ENCODE results near the gene TSEN54. TPM values are rescaled to one million over a fixed set of nuclear protein-coding genes. Genes with fewer than 3 reads are reported as not detected.

The TSEN54 gene
- total and polyA plus RNA-seq, 9 donors = 11.3 to 35.0 (median 18.8) TPM

DNA sequence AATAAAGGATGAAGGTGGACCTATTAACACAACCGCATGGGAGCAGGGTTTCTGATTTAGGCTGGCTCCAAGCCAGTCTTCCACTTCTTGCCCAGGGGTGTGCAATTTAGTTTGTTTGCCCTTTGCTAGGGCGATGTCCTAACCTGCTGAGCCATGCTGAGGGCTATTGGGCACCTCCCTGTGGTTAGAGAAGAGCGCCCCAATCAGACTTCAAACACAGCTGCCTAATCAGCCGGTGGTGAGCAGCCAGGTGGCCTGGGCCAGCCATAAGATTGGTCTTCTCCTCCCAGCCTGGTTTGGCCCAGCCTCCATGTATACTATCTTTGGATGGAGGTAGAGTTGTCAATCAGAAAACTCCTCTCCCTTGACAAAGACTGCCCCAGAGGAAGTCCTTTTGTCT, 44.2 kb upstream of the TSEN54 start:
- intact Hi-C loops (cut with DNase I) = no loop called here
- H3K36me3 ChIP-seq = no peaks in the 10 kb centered on the region
- H3K9me3 ChIP-seq = no peaks in the 10 kb centered on the region
- peaks cover 18% of the 10 kb centered on the region for H3K4me1 ChIP-seq (ENCODE audit: insufficient read depth)
- no peak overlapping the region for H3K4me3 ChIP-seq
- no peaks in the 10 kb centered on the region for H3K27me3 ChIP-seq
- WGBS, 3 donors = 63 to 76% (median 74%) methylated on average over 4 of the region's 4 CpGs
- no peak for DNase-seq
- TF ChIP-seq POLR2A (IDR thresholded peaks at IDR 0.05) (no peak), EP300 (IDR thresholded peaks at IDR 0.05) (no peak)
- TF ChIP-seq, protein P1, sequence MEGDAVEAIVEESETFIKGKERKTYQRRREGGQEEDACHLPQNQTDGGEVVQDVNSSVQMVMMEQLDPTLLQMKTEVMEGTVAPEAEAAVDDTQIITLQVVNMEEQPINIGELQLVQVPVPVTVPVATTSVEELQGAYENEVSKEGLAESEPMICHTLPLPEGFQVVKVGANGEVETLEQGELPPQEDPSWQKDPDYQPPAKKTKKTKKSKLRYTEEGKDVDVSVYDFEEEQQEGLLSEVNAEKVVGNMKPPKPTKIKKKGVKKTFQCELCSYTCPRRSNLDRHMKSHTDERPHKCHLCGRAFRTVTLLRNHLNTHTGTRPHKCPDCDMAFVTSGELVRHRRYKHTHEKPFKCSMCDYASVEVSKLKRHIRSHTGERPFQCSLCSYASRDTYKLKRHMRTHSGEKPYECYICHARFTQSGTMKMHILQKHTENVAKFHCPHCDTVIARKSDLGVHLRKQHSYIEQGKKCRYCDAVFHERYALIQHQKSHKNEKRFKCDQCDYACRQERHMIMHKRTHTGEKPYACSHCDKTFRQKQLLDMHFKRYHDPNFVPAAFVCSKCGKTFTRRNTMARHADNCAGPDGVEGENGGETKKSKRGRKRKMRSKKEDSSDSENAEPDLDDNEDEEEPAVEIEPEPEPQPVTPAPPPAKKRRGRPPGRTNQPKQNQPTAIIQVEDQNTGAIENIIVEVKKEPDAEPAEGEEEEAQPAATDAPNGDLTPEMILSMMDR (IDR thresholded peaks at IDR 0.05) = no peak
- no peak overlapping the region for H3K27ac ChIP-seq

- 90 to 94% (median 90%) methylated on average over 2 of the region's 2 CpGs for WGBS, 3 donors
- no peak overlapping the region for H3K4me3 ChIP-seq
- H3K4me1 ChIP-seq (ENCODE audit: insufficient read depth) = peaks cover 19% of the 10 kb centered on the region
- intact Hi-C loops (cut with DNase I) = no loop called here
- no peak overlapping the region for H3K27ac ChIP-seq
- H3K27me3 ChIP-seq = no peaks in the 10 kb centered on the region
- no peak for DNase-seq
- H3K36me3 ChIP-seq = no peaks in the 10 kb centered on the region
- H3K9me3 ChIP-seq = no peaks in the 10 kb centered on the region
- TF ChIP-seq EP300 (IDR thresholded peaks at IDR 0.05) = no peak
- TF ChIP-seq POLR2A (IDR thresholded peaks at IDR 0.05) = no peak
- TF ChIP-seq, protein P1 (IDR thresholded peaks at IDR 0.05) = no peak
These were observed 43.1 kb upstream of the TSEN54 start for GRCh38 chr17:75473246-75473645.

- Histone ChIP-seq H3K27me3 (no peaks in the 10 kb centered on the region), H3K9me3 (no peaks in the 10 kb centered on the region), H3K27ac (peak overlapping the region; percentile 38 to 49), H3K4me3 (no peak overlapping the region), H3K4me1 (ENCODE audit: insufficient read depth) (peaks cover 16% of the 10 kb centered on the region), H3K36me3 (no peaks in the 10 kb centered on the region)
- WGBS, 3 donors = 85 to 89% (median 86%) methylated on average over 6 of the region's 6 CpGs
- intact Hi-C loops (cut with DNase I) = no loop called here
- DNase-seq = no peak
- no peak for TF ChIP-seq POLR2A (IDR thresholded peaks at IDR 0.05)
- TF ChIP-seq, protein P1 (IDR thresholded peaks at IDR 0.05) = no peak
- no peak for TF ChIP-seq EP300 (IDR thresholded peaks at IDR 0.05)
These were observed 41.6 kb upstream of the TSEN54 start for GRCh38 chr17:75474736-75475135.

- intact Hi-C loops (cut with DNase I) = no loop called here
- no peak for DNase-seq
- 44 to 50% (median 47%) methylated on average over 13 of the region's 13 CpGs for WGBS, 3 donors
- peak overlapping the region; percentile 38 to 49 for H3K27ac ChIP-seq
- no peaks in the 10 kb centered on the region for H3K36me3 ChIP-seq
- H3K9me3 ChIP-seq = no peaks in the 10 kb centered on the region
- H3K4me3 ChIP-seq = no peak overlapping the region
- peaks cover 19% of the 10 kb centered on the region for H3K4me1 ChIP-seq (ENCODE audit: insufficient read depth)
- TF ChIP-seq EP300 (IDR thresholded peaks at IDR 0.05) (no peak), POLR2A (IDR thresholded peaks at IDR 0.05) (no peak)
- TF ChIP-seq, protein P1 (IDR thresholded peaks at IDR 0.05) = no peak
- H3K27me3 ChIP-seq = no peaks in the 10 kb centered on the region
These were observed 41.0 kb upstream of the TSEN54 start for GRCh38 chr17:75475144-75475835.
